Stomach smooth muscle (tissue), 2 donors: ENCODE data around the gene EXPH5.
A peak's percentile ranks its signal among the peaks of the same experiment; 100 is the strongest.

Experiments used
- H3K27ac ChIP-seq: one replicate; pipeline ENCODE4 v1.7.0; 2013; ENCODE audit warnings: mild to moderate bottlenecking, low read length, inconsistent platforms
- H3K27me3 ChIP-seq, 2 donors: one replicate each; pipeline ENCODE4 v1.7.0; 2013; ENCODE audit warnings: low read length in 2 of 2; ENCODE audit not compliant: insufficient read depth in 2 of 2, control insufficient read depth in 1 of 2
- H3K36me3 ChIP-seq, 2 donors: one replicate each; pipeline ENCODE4 v1.7.0; 2013; ENCODE audit warnings: low read length in 2 of 2; ENCODE audit not compliant: control insufficient read depth in 2 of 2, insufficient read depth in 2 of 2
- H3K4me1 ChIP-seq: one replicate; pipeline ENCODE4 v1.7.0; 2013; ENCODE audit warnings: low read length; ENCODE audit not compliant: control insufficient read depth, insufficient read depth
- H3K4me3 ChIP-seq, 2 donors: one replicate each; pipeline ENCODE4 v1.7.0; 2013; ENCODE audit warnings: low read length in 2 of 2
- H3K9ac ChIP-seq, 2 donors: one replicate each; pipeline ENCODE4 v1.7.0; 2013; ENCODE audit warnings: low read length in 2 of 2, mild to moderate bottlenecking in 1 of 2
- H3K9me3 ChIP-seq, 2 donors: one replicate each; pipeline ENCODE4 v1.7.0; 2013; ENCODE audit warnings: low read length in 2 of 2; ENCODE audit not compliant: control insufficient read depth in 2 of 2
- donor health status: healthy.
- donor health status: Pancreatic carcinoma.

EXPH5 gene

DNA sequence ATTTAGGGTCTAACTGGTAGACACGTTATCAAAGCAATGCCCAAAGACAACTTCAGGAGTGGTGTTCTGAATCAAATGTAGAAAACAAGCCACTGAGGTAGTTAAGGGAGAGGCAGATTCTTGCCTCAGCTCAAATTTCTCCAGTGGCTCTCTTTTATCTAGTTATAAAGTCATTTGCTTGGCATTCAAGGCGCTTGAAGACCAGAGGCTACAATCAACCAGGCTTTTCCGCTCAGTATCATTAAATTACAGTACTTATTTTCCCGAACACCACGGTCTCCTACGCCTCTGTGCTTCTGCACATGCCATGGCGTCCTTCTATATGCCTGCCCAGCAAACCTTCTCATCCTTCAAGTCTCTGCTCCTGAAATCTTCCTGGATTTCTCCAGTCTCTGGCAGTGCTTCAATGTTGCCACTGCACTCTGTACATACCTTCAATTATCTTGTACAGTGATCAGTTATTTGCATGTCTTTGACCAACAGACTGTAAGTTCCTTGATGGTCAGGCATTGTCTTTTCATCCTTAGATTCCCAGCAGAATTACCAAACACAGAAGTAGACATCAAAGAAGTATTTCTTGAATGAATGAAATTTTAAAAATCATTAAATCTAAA lies 96.8 kb downstream of the EXPH5 start:
- Histone ChIP-seq H3K27me3 (no peaks in the 10 kb centered on the region), H3K9me3 (no peaks in the 10 kb centered on the region), H3K27ac (peak overlapping the region; percentile 98), H3K4me1 (peaks cover 7% of the 10 kb centered on the region), H3K4me3 (peak overlapping the region; percentile 67 to 81), H3K9ac (peak overlapping the region; percentile 82 to 96), H3K36me3 (no peaks in the 10 kb centered on the region)

DNA sequence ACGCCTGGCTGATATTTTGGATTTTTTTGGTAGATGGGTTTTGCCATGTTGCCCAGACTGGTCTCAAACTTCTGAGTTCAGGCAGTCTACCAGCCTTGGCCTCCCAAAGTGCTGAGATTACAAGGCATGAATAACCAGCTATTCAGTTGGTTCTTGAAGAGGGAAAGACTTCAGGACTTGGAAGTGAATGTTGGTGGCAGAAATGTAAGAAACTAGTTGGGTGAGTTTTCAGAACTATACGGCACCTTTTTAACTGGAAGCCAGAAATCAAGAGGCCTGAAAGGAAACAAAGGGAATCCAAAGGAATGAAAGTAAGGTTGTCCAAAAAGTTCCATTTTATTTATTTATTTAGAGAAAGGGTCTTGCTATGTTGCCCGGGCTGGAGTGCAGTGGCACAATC lies 98.2 kb downstream of the EXPH5 start:
- H3K9me3 ChIP-seq, result no peaks in the 10 kb centered on the region
- peaks cover 0 to under 1% of the 10 kb centered on the region in 2 donors for H3K36me3 ChIP-seq
- no peaks in the 10 kb centered on the region for H3K27me3 ChIP-seq
- peaks cover 7% of the 10 kb centered on the region for H3K4me1 ChIP-seq
- no peak overlapping the region for H3K27ac ChIP-seq
- H3K9ac ChIP-seq, result no peak overlapping the region
- H3K4me3 ChIP-seq, result no peak overlapping the region

DNA sequence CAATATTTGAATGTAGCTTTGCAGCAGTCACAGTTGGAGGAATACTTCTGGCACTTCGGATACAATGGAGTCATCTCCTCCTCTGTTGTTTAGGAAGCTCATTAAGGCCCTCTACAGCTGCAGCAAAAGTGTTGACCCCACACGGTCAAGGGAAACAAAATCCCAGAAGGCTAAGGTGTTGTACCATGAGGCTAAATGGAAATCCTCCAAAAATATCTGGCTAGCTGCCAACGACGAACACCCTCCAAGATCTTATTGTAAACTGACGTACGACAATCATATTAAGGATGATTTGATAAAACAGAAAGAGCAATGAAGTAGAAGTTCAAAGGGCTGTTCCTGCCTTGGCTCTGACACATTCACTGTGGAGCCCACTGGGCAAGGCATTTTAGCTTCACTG lies 99.4 kb downstream of the EXPH5 start:
- H3K36me3 ChIP-seq, result peaks cover 5 to 6% of the 10 kb centered on the region in 2 donors
- H3K9me3 ChIP-seq, result no peaks in the 10 kb centered on the region
- H3K4me1 ChIP-seq, result peaks cover 7% of the 10 kb centered on the region
- H3K9ac ChIP-seq, result no peak overlapping the region
- no peak overlapping the region for H3K4me3 ChIP-seq
- no peak overlapping the region for H3K27ac ChIP-seq
- H3K27me3 ChIP-seq, result no peaks in the 10 kb centered on the region

DNA sequence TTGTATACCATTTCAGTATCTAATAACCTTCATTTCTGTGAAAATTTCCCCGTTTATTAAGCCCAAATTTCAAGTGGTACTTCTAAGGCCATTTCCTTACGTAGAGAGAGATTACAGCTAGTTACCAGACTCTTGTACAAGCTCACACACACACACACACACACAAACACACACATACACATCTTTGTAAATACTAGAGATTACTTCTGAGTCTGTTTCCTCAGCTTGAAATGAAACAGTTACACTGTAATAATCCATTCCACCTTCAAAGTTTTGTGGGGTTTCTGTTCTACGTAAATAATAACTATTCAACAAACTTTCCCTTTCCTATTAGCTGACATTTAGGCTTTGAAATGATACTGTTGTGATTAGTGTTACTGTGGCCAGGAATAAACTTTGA lies 101.6 kb downstream of the EXPH5 start:
- Histone ChIP-seq H3K36me3 (peaks cover 9 to 16% of the 10 kb centered on the region in 2 donors), H3K9me3 (no peaks in the 10 kb centered on the region), H3K9ac (no peak overlapping the region), H3K4me3 (no peak overlapping the region), H3K4me1 (peaks cover 3% of the 10 kb centered on the region), H3K27ac (no peak overlapping the region), H3K27me3 (no peaks in the 10 kb centered on the region)

DNA sequence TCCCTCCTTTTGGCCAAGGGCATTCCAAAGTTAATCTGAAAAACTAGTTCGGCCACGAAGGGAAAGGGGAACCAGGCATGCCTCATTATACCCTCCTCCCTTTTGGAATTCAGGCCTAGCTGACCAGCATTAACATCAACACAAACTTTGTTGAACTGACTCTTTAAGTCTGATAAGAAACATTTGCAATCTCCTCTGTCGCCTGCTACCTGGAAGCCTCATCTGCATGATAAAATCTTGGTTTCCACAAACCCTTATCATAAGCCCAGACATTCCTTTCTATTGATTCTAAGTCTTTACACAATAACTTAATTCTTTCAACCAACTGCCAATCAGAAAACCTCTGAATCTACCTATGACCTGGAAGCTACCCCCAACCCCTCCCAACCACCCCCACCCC lies 106.7 kb downstream of the EXPH5 start:
- no peaks in the 10 kb centered on the region for H3K9me3 ChIP-seq
- no peaks in the 10 kb centered on the region for H3K4me1 ChIP-seq
- no peak overlapping the region for H3K27ac ChIP-seq
- H3K27me3 ChIP-seq, result no peaks in the 10 kb centered on the region
- H3K9ac ChIP-seq, result no peak overlapping the region
- no peak overlapping the region for H3K4me3 ChIP-seq
- H3K36me3 ChIP-seq, result peaks cover 32 to 46% of the 10 kb centered on the region in 2 donors

DNA sequence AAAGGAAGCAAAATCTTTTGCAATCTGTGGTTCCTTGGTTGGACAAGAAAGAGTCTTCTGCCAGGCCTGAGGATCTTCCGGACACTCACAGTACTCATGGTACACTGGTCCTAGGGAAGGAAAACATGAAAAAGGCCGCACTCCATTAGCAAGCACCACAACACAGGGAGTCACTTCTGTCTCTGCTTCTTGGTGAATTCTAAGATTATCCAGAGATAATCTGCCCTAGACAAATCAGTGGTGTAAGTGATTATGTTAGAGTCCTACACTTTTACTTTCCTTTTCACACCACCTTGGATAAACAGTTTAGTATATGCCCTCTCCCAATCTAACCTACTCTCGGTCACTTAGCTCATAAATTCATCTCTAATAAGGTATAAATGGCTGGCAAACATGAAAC lies 107.2 kb downstream of the EXPH5 start:
- Histone ChIP-seq H3K4me3 (no peak overlapping the region), H3K9ac (no peak overlapping the region), H3K9me3 (no peaks in the 10 kb centered on the region), H3K27me3 (no peaks in the 10 kb centered on the region), H3K4me1 (no peaks in the 10 kb centered on the region), H3K27ac (no peak overlapping the region), H3K36me3 (peaks cover 33 to 48% of the 10 kb centered on the region in 2 donors)

DNA sequence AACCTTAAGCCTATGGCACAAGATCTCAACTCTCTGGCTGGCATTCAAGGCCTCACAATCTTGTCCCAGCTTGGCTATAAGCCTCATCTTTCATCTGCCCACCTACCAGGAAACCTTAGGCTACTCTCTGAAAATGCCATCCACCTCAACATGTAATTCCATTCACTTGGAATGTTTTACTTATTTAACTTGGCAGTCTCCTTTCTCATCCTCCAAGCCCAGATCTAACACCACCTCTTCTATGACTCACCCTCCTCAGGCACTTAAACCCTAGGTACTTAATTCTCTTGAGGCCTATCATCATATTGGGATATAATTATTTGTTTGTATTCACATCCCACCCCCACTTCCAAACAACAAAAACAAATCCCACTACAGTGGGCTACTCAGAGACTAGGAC lies 110.4 kb downstream of the EXPH5 start:
- no peak overlapping the region for H3K27ac ChIP-seq
- H3K9me3 ChIP-seq, result no peaks in the 10 kb centered on the region
- H3K4me1 ChIP-seq, result no peaks in the 10 kb centered on the region
- H3K36me3 ChIP-seq, result peaks cover 29 to 39% of the 10 kb centered on the region in 2 donors
- H3K4me3 ChIP-seq, result no peak overlapping the region
- no peak overlapping the region for H3K9ac ChIP-seq
- no peaks in the 10 kb centered on the region for H3K27me3 ChIP-seq

DNA sequence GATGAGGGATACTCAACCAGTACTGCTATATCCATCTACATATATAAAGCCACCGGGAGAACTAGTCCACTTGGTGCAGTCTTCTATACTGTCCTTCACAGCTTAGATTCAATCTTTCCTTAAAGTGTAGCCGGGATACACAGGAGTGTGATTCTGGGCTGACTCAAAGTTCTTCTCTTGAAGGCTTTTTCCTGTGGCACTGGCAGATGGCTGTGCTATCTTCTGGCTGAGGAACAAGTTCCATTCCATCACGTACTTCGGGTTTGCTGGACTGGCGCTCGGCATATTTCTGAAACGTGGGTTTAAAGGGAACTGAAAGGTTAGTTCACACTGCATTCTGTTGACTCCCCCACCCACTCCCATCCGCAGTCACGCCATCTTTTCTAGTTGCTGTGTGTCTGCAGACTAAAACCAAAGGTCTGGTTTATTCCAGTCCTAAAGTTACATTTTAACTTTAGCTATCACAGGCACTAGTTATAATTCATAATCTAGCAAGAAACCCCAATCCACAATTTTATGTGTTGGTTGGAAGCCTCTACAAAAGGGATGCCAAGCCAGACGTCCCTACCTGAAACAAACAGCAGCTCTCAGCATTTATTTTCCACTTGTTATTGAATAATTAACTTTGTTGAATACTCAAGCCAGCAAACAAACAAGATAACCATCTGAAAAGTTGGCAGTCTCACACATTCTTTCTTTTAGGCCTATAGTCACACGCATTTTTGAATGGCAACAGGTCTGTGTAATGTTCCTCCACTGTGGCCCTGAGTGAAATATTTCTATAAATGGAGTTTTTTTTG lies 118.7 kb downstream of the EXPH5 start:
- H3K9me3 ChIP-seq, result no peaks in the 10 kb centered on the region
- no peak overlapping the region for H3K27ac ChIP-seq
- H3K9ac ChIP-seq, result no peak overlapping the region
- H3K27me3 ChIP-seq, result no peaks in the 10 kb centered on the region
- peaks cover 11 to 22% of the 10 kb centered on the region in 2 donors for H3K36me3 ChIP-seq
- H3K4me3 ChIP-seq, result no peak overlapping the region
- no peaks in the 10 kb centered on the region for H3K4me1 ChIP-seq

DNA sequence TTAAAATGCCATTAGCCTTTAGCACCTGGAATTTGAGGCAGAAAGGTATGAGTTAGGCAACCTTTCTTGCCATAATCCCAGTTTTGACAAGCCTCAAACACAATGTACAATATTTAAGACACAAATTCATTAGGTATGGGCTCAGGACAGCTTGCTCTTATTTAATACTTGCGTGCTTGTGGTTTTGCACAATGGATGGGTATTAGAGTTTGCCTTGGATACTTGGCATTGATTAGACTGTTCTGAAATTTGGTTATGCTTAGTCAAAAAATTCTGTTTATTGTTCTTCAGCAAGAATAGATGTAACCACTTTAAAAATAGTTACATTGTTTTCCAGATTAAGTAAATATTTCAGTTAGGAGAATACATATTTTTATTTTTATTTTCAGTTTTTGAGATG lies 120.9 kb downstream of the EXPH5 start:
- no peak overlapping the region for H3K4me3 ChIP-seq
- H3K9me3 ChIP-seq, result no peaks in the 10 kb centered on the region
- no peak overlapping the region for H3K27ac ChIP-seq
- H3K27me3 ChIP-seq, result no peaks in the 10 kb centered on the region
- no peaks in the 10 kb centered on the region for H3K4me1 ChIP-seq
- peaks cover 11 to 16% of the 10 kb centered on the region in 2 donors for H3K36me3 ChIP-seq
- H3K9ac ChIP-seq, result no peak overlapping the region

DNA sequence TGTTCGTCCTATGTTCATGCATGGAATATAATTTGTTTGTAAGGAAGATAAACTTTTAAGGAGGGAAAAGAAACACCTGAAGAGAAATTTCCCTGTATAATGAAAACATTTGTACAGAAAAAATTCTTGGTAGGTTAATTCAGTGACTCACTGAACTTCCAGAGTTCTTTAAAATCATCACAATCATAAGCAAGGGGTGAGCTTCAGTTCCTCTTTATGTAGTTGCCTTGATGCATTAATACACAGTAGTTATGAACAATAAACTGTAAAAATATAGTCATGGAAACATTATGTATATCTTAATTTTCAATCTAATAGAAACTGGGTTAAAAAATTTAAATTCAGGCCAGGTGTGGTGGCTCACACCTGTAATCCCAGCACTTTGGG lies 125.1 kb downstream of the EXPH5 start:
- Histone ChIP-seq H3K4me3 (no peak overlapping the region), H3K9me3 (no peaks in the 10 kb centered on the region), H3K27ac (no peak overlapping the region), H3K27me3 (no peaks in the 10 kb centered on the region), H3K9ac (no peak overlapping the region), H3K4me1 (no peaks in the 10 kb centered on the region), H3K36me3 (no peaks in the 10 kb centered on the region)
